Sigmoid colon (tissue), 7 donors: ENCODE measurements around the gene PCYT1A. TPM values are rescaled to one million over a fixed set of nuclear protein-coding genes. Genes with fewer than 3 reads are reported as not detected.

Experiments
- DNase-seq: peaks from one replicate; pipeline ENCODE4 v3.0.0-alpha.2; 2019
- H3K27ac ChIP-seq, 4 donors: fragments of 200-600 bp; sonication (generic); one replicate each; pipeline ENCODE4 v1.5.1; 2016 to 2019; ENCODE audit warnings: mild to moderate bottlenecking in 1 of 4
- H3K27me3 ChIP-seq, 3 donors: fragments of 200-600 bp; sonication (generic); one replicate each; pipeline ENCODE4 v1.5.1; 2019; ENCODE audit warnings: mild to moderate bottlenecking in 1 of 3
- H3K36me3 ChIP-seq, 4 donors: fragments of 200-600 bp; sonication (generic); one replicate each; pipeline ENCODE4 v1.5.1; 2016 to 2019
- H3K4me1 ChIP-seq, 4 donors: fragments of 200-600 bp; sonication (generic); one replicate each; pipeline ENCODE4 v1.5.1; 2017 to 2019
- H3K4me3 ChIP-seq, 4 donors: fragments of 200-600 bp; sonication (generic); one replicate each; pipeline ENCODE4 v1.5.1; 2017 to 2019; ENCODE audit warnings: mild to moderate bottlenecking in 2 of 4, moderate library complexity in 1 of 4
- H3K9me3 ChIP-seq, 4 donors: fragments of 200-600 bp in 3 of 4; sonication (generic) in 3 of 4; one replicate each; pipeline versions ENCODE4 v1.5.1 to v1.6.1; 2013 to 2019
- CTCF ChIP-seq, 4 experiments: fragments of 450-650 bp in 3 of 4; fragments of 200-600 bp in 1 of 4; IDR thresholded peaks; one replicate each; pipeline ENCODE4 v1.5.1; 2016 to 2019; ENCODE audit warnings: antibody characterized with exemption in 4 of 4, mild to moderate bottlenecking in 3 of 4, moderate library complexity in 2 of 4
- EP300 ChIP-seq, 4 donors: sonication (generic); formaldehyde crosslinking; IDR thresholded peaks; one replicate each; pipeline ENCODE4 v1.6.1; 2017; ENCODE audit warnings: antibody characterized with exemption in 4 of 4
- POLR2A ChIP-seq, 2 donors: fragments of 450-650 bp; IDR thresholded peaks; one replicate each; pipeline ENCODE4 v1.6.1; 2016; ENCODE audit warnings: antibody characterized with exemption in 2 of 2, mild to moderate bottlenecking in 2 of 2, moderate library complexity in 2 of 2
- POLR2AphosphoS5 ChIP-seq, 4 donors: sonication (generic); formaldehyde crosslinking; IDR thresholded peaks; one replicate each; pipeline ENCODE4 v1.6.1; 2017; ENCODE audit warnings: antibody characterized with exemption in 4 of 4
- WGBS, 2 donors: extraction: QIAGEN DNeasy Blood & Tissue Kit; methylation state at CpG; one replicate each; pipeline ENCODE4 v1.1.7; 2013; 5-methylcytosine and 5-hydroxymethylcytosine counted together
- intact Hi-C: fragments of 100-400 bp; cut with DNase I; formaldehyde crosslinking; loops from one replicate; pipeline ENCODE4 v1.15.1; 2023
- polyA plus RNA-seq, 3 donors: library from polyadenylated mRNA; stranded (reverse); fragments of 200-250 nt; gene quantifications; one replicate each; pipeline ENCODE4 v1.2.3, GENCODE V29; 2013
- total RNA-seq, 4 donors: library from RNA; depleted of rRNA; stranded (reverse); fragments of >200 nt; gene quantifications; one replicate each; pipeline ENCODE4 v1.1.0, GENCODE V29; 2016
- donor health status: healthy with polysubstance abuse.
- donor health status: Bipolar disorder and iron deficiency.
- donor health status: healthy.

Gene PCYT1A
- total and polyA plus RNA-seq, 7 donors = 25.8 to 88.6 (median 61.4) TPM

GRCh38 chr3:196332168-196332567, 44.6 kb upstream of the PCYT1A start:
- Histone ChIP-seq H3K27me3 (peaks cover 0 to 32% (median 0%) of the 10 kb centered on the region in 3 donors), H3K27ac (no peak overlapping the region), H3K9me3 (no peaks in the 10 kb centered on the region), H3K4me3 (no peak overlapping the region), H3K4me1 (peaks cover 0 to 6% (median 2%) of the 10 kb centered on the region in 4 donors), H3K36me3 (no peaks in the 10 kb centered on the region)
- 87 to 90% methylated on average over 8 of the region's 8 CpGs for WGBS, 2 donors
- DNase-seq = no peak
- no peak for TF ChIP-seq EP300 (IDR thresholded peaks at IDR 0.05)
- TF ChIP-seq POLR2AphosphoS5 (IDR thresholded peaks at IDR 0.05) = no peak
- TF ChIP-seq POLR2A (IDR thresholded peaks at IDR 0.05) = no peak
- TF ChIP-seq CTCF (IDR thresholded peaks at IDR 0.05) = no peak
- intact Hi-C loops = no loop called here

- H3K27me3 ChIP-seq = peaks cover 0 to 18% (median 0%) of the 10 kb centered on the region in 3 donors
- 47 to 48% methylated on average over 6 of the region's 6 CpGs for WGBS, 2 donors
- H3K36me3 ChIP-seq = no peaks in the 10 kb centered on the region
- TF ChIP-seq EP300 (IDR thresholded peaks at IDR 0.05) = no peak
- no peak for TF ChIP-seq CTCF (IDR thresholded peaks at IDR 0.05)
- TF ChIP-seq POLR2AphosphoS5 (IDR thresholded peaks at IDR 0.05) = no peak
- TF ChIP-seq POLR2A (IDR thresholded peaks at IDR 0.05) = no peak
- peaks cover 0 to 6% (median 2%) of the 10 kb centered on the region in 4 donors for H3K4me1 ChIP-seq
- H3K9me3 ChIP-seq = no peaks in the 10 kb centered on the region
- no peak overlapping the region for H3K4me3 ChIP-seq
- no peak for DNase-seq
- no peak overlapping the region for H3K27ac ChIP-seq
- intact Hi-C loops = no loop called here
These were observed 39.9 kb upstream of the PCYT1A start for GRCh38 chr3:196327405-196327804.

GRCh38 chr3:196326936-196327335, 39.4 kb upstream of the PCYT1A start:
- no peak for TF ChIP-seq POLR2A (IDR thresholded peaks at IDR 0.05)
- no peak for TF ChIP-seq EP300 (IDR thresholded peaks at IDR 0.05)
- TF ChIP-seq POLR2AphosphoS5 (IDR thresholded peaks at IDR 0.05) = no peak
- TF ChIP-seq CTCF (IDR thresholded peaks at IDR 0.05) = no peak
- WGBS, 2 donors = 75 to 85% methylated on average over 9 of the region's 9 CpGs
- Histone ChIP-seq H3K9me3 (no peaks in the 10 kb centered on the region), H3K27ac (no peak overlapping the region), H3K4me1 (peaks cover 0 to 6% (median 2%) of the 10 kb centered on the region in 4 donors), H3K36me3 (no peaks in the 10 kb centered on the region), H3K27me3 (peaks cover 0 to 16% (median 0%) of the 10 kb centered on the region in 3 donors), H3K4me3 (no peak overlapping the region)
- intact Hi-C loops = no loop called here
- no peak for DNase-seq

- H3K27ac ChIP-seq = no peak overlapping the region
- H3K9me3 ChIP-seq = no peaks in the 10 kb centered on the region
- TF ChIP-seq EP300 (IDR thresholded peaks at IDR 0.05) = no peak
- TF ChIP-seq CTCF (IDR thresholded peaks at IDR 0.05) = no peak
- TF ChIP-seq POLR2A (IDR thresholded peaks at IDR 0.05) = no peak
- TF ChIP-seq POLR2AphosphoS5 (IDR thresholded peaks at IDR 0.05) = no peak
- intact Hi-C loops = no loop called here
- no peaks in the 10 kb centered on the region for H3K36me3 ChIP-seq
- peaks cover 0 to 6% (median 2%) of the 10 kb centered on the region in 4 donors for H3K4me1 ChIP-seq
- H3K27me3 ChIP-seq = peaks cover 0 to 11% (median 0%) of the 10 kb centered on the region in 3 donors
- H3K4me3 ChIP-seq = no peak overlapping the region
- no peak for DNase-seq
- WGBS, 2 donors = 75% methylated on average over 11 of the region's 11 CpGs
These were observed 36.2 kb upstream of the PCYT1A start for GRCh38 chr3:196323691-196324090.

- H3K36me3 ChIP-seq = no peaks in the 10 kb centered on the region
- H3K9me3 ChIP-seq = no peaks in the 10 kb centered on the region
- TF ChIP-seq POLR2A (IDR thresholded peaks at IDR 0.05) (no peak), CTCF (IDR thresholded peaks at IDR 0.05) (no peak), POLR2AphosphoS5 (IDR thresholded peaks at IDR 0.05) (no peak), EP300 (IDR thresholded peaks at IDR 0.05) (no peak)
- intact Hi-C loops = no loop called here
- peaks cover 0 to 6% (median 2%) of the 10 kb centered on the region in 4 donors for H3K4me1 ChIP-seq
- peaks cover 0 to 9% (median 0%) of the 10 kb centered on the region in 3 donors for H3K27me3 ChIP-seq
- 94 to 96% methylated on average over 4 of the region's 4 CpGs for WGBS, 2 donors
- H3K4me3 ChIP-seq = no peak overlapping the region
- no peak for DNase-seq
- no peak overlapping the region for H3K27ac ChIP-seq
These were observed 35.5 kb upstream of the PCYT1A start for GRCh38 chr3:196323016-196323415.
